ENCODE data around the gene C5orf58.

GRCh38 chr5:170190436-170191134 lies 42.2 kb upstream of the C5orf58 start:
- no peak for TF ChIP-seq SUZ12 (IDR thresholded peaks at IDR 0.05; ENCODE audit: extremely low read depth, insufficient read depth, insufficient read length)
- TF ChIP-seq ZNF274 (IDR thresholded peaks at IDR 0.05; ENCODE audit: low read depth, low read length) = no peak
- no peak for TF ChIP-seq YY1 (IDR thresholded peaks at IDR 0.05; ENCODE audit: insufficient read depth, insufficient read length)
